GM13976 (cell line): ENCODE results near the gene PTCD3.

Experiments used
- DNase-seq: peaks from one replicate; pipeline ENCODE4 v3.0.0; 2012; ENCODE audit warnings: low spot score
- CTCF ChIP-seq: IDR thresholded peaks from 2 replicates; pipeline ENCODE4 v1.5.1; 2012; ENCODE audit warnings: borderline replicate concordance, mild to moderate bottlenecking; ENCODE audit not compliant: insufficient read depth; ENCODE audit errors: extremely low read depth, missing control alignments, control extremely low read depth
- in situ Hi-C: fragments of 300-500 bp; cut with MboI; formaldehyde crosslinking; loops from one replicate; pipeline ENCODE4 v1.12.0; 2022; ENCODE audit warnings: low sequenced_read_pairs, mixed read lengths, inconsistent platforms; ENCODE audit not compliant: unreplicated experiment

PTCD3 gene

GRCh38 chr2:86105969-86106945 lies at the start of gene PTCD3:
TSS of gene PTCD3 (plus strand) at chr2:86106235. CDS start at chr2:86106248, 13 bp downstream.
- TF ChIP-seq CTCF: no peak
- DNase-seq: peak; percentile 93
- in situ Hi-C loops: no loop called here

GRCh38 chr2:86056590-86057331 lies 49.3 kb upstream of the PTCD3 start:
- no peak for DNase-seq
- in situ Hi-C loops: no loop called here
- TF ChIP-seq CTCF: no peak

- TF ChIP-seq CTCF: no peak
- no peak for DNase-seq
- in situ Hi-C loops: no loop called here
Measured at GRCh38 chr2:86062043-86062442, 44.0 kb upstream of the PTCD3 start.

- no peak for TF ChIP-seq CTCF
- no peak for DNase-seq
- in situ Hi-C loops: no loop called here
Measured at GRCh38 chr2:86064006-86064405, 42.0 kb upstream of the PTCD3 start.

GRCh38 chr2:86065512-86065911 lies 40.5 kb upstream of the PTCD3 start:
- DNase-seq: no peak
- in situ Hi-C loops: no loop called here
- no peak for TF ChIP-seq CTCF

GRCh38 chr2:86066007-86066578 lies 39.9 kb upstream of the PTCD3 start:
- TF ChIP-seq CTCF: no peak
- in situ Hi-C loops: no loop called here
- DNase-seq: no peak
